Activated CD4-positive, alpha-beta T cell treated with anti-CD3 and anti-CD28 coated beads for 36 hours (primary cell): ENCODE measurements around the gene MAPRE2. TPM values are rescaled to one million over a fixed set of nuclear protein-coding genes. Genes with fewer than 3 reads are reported as not detected.

ENCODE experiments used
- ATAC-seq: fragments of 200-7000 bp; cut with Tn5 transposase; one replicate; pipeline ENCODE4 v1.10.0; 2021; ENCODE audit warnings: mild to moderate bottlenecking, moderate library complexity
- CTCF ChIA-PET: fragments of 350-600 bp; sonication (Branson Sonifier 250); formaldehyde crosslinking; loops from one replicate; lab custom pipeline; 2021; ENCODE audit warnings: antibody characterized with exemption; lab: Charles Lee
- POLR2A ChIA-PET: fragments of 350-600 bp; sonication (Branson Sonifier 250); formaldehyde crosslinking; loops from one replicate; lab custom pipeline; 2021; ENCODE audit warnings: antibody characterized with exemption, inconsistent platforms; lab: Charles Lee
- DNase-seq: peaks from one replicate; pipeline ENCODE4 v3.0.0-alpha.2; 2020
- H3K27ac Mint-ChIP-seq: one replicate; pipeline ENCODE4 v1.8.0; 2021; ENCODE audit warnings: mixed read lengths
- H3K27me3 Mint-ChIP-seq: one replicate; pipeline ENCODE4 v1.8.0; 2021; ENCODE audit warnings: mixed read lengths
- H3K36me3 Mint-ChIP-seq: one replicate; pipeline ENCODE4 v1.8.0; 2021; ENCODE audit warnings: low read depth, mixed read lengths
- H3K4me1 Mint-ChIP-seq: one replicate; pipeline ENCODE4 v1.8.0; 2021; ENCODE audit warnings: mixed read lengths
- H3K4me3 Mint-ChIP-seq: one replicate; pipeline ENCODE4 v1.8.0; 2021; ENCODE audit warnings: mild to moderate bottlenecking, moderate library complexity, mixed read lengths
- H3K9me3 Mint-ChIP-seq: one replicate; pipeline ENCODE4 v1.8.0; 2021; ENCODE audit warnings: low read depth, mixed read lengths
- intact Hi-C, 2 experiments: fragments of 100-400 bp; cut with DNase I in 1 of 2; cut with micrococcal nuclease in 1 of 2; formaldehyde crosslinking; loops; one replicate each; pipeline versions ENCODE4 v1.14.2 to v1.15.1; 2022 to 2024; cut with DNase I, micrococcal nuclease
- total RNA-seq, 2 experiments: library from RNA; stranded (reverse); gene quantifications; one replicate each; pipeline ENCODE4 v1.2.3, GENCODE V29; 2021

MAPRE2 gene
- total RNA-seq, 2 experiments from 2014 or later: 59.4 to 83.8 TPM

DNA sequence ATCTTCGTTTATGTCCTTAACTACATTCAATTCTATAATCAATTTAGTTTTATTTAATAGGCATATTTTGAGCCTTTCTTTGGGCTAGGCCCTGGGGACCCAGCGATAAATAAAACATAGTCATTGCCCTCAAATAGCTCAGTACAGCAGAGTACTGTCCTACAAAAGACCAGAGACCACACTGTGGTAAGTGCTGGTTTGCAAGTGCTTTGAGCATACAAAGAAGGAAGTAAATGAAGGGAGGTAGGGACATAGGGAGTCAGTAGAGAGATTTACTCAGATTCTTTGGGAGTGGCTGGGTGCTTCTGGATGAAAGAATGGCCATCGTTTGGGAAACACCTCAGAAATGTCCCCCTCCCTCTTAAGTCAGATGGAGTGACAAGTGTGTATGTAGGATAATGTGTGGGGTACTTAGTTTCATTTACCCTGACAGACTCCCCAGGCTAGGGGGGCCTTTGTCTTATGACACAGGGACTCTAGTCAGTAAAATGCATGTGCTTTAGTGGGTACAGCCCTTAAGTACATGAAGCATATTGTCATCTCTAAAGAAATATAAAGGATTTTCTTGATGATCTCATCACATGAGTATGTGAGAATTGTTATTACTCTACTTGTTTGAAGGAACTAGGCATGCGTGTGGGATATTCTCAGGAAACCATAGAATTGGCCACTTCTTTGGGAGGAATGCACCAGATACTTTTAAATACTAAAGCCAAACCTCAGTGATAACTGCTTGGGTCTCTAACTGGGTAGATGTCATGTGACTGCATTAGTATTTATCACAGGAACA, 35.1 kb downstream of the MAPRE2 start:
- ChIA-PET CTCF (no interaction called here), POLR2A (no interaction called here)
- peaks cover 43% of the 10 kb centered on the region for H3K4me1 Mint-ChIP-seq
- no peak overlapping the region for H3K4me3 Mint-ChIP-seq
- intact Hi-C loops: no loop called here
- H3K9me3 Mint-ChIP-seq: no peaks in the 10 kb centered on the region
- H3K27ac Mint-ChIP-seq: no peak overlapping the region
- peaks cover 39% of the 10 kb centered on the region for H3K36me3 Mint-ChIP-seq
- ATAC-seq (peak; percentile 30), DNase-seq (no peak)
- H3K27me3 Mint-ChIP-seq: no peaks in the 10 kb centered on the region

DNA sequence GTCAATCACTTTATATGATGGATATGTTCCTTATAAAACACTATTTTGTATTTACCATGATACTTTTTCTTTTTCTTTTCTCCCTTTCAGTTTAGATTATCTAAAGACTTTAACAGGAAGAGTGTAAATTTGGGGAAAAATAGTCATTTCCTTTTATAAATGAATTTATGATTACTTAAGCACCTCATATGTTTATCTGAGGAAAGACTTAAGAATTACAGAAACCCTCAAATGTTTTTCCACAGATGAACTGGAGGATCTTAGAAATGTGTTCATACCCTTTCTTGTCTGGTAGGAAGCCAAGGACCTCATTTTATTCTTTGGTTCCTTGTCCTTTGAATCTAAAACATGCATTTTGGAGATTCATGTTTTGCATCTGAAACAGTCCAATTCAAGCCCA, 36.7 kb downstream of the MAPRE2 start:
- Mint-ChIP-seq H3K27me3 (no peaks in the 10 kb centered on the region), H3K4me3 (no peak overlapping the region), H3K4me1 (peaks cover 37% of the 10 kb centered on the region), H3K36me3 (peaks cover 36% of the 10 kb centered on the region), H3K27ac (no peak overlapping the region), H3K9me3 (no peaks in the 10 kb centered on the region)
- ATAC-seq: no peak
- no peak for DNase-seq
- intact Hi-C loops: no loop called here
- CTCF ChIA-PET: no interaction called here
- POLR2A ChIA-PET: no interaction called here

DNA sequence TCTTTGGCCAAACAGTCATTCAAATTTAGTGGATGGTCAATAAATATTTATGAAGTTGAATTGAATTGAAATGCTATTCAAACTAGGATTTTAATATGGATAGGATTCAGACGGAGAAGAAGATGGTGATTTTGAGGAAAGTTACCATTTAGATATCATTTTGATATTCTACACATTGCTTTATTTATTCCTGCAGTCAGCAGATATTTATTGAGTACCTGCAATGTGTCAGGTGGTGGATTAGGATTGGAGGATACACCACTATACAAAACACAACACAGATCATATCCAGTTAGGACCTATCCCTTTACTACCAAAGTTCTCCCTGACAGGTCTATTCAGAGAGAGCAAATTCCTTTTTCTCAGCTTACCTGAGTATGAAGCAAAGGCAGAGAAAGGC, 38.8 kb downstream of the MAPRE2 start:
- ChIA-PET CTCF (no interaction called here), POLR2A (no interaction called here)
- DNase-seq (no peak), ATAC-seq (no peak)
- Mint-ChIP-seq H3K36me3 (peaks cover 32% of the 10 kb centered on the region), H3K27me3 (no peaks in the 10 kb centered on the region), H3K9me3 (no peaks in the 10 kb centered on the region), H3K27ac (no peak overlapping the region), H3K4me3 (no peak overlapping the region), H3K4me1 (peaks cover 36% of the 10 kb centered on the region)
- intact Hi-C loops: no loop called here

DNA sequence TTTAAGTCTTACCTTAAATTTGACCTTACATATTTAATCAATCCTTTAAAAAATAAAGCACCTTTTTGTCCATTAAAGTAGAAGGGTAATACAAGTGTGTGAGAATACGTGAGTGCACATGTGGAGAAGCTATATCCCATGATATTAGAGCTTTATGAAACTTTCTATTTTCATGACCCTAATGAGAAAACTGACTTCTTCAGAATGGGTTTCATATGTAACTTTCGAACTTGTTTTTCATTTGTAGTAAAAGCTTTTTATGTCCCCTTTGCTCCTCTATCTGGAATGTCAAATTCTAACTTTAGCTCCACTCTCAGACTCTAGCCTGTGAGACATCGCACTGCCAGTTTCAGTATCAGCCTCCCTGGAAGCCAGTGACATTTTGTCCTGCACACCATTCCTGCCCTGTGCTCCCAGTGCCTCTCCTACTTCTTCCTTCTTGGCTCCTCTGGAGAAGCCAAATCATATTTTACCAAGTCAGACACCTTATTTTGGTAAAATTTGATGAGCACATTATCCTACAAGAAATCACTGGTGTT, 42.0 kb downstream of the MAPRE2 start:
- no peaks in the 10 kb centered on the region for H3K9me3 Mint-ChIP-seq
- no peaks in the 10 kb centered on the region for H3K27me3 Mint-ChIP-seq
- no peak for DNase-seq
- no peak overlapping the region for H3K27ac Mint-ChIP-seq
- POLR2A ChIA-PET: no interaction called here
- H3K4me1 Mint-ChIP-seq: peaks cover 29% of the 10 kb centered on the region
- CTCF ChIA-PET: no interaction called here
- H3K4me3 Mint-ChIP-seq: no peak overlapping the region
- peaks cover 24% of the 10 kb centered on the region for H3K36me3 Mint-ChIP-seq
- intact Hi-C loops: no loop called here
- no peak for ATAC-seq

DNA sequence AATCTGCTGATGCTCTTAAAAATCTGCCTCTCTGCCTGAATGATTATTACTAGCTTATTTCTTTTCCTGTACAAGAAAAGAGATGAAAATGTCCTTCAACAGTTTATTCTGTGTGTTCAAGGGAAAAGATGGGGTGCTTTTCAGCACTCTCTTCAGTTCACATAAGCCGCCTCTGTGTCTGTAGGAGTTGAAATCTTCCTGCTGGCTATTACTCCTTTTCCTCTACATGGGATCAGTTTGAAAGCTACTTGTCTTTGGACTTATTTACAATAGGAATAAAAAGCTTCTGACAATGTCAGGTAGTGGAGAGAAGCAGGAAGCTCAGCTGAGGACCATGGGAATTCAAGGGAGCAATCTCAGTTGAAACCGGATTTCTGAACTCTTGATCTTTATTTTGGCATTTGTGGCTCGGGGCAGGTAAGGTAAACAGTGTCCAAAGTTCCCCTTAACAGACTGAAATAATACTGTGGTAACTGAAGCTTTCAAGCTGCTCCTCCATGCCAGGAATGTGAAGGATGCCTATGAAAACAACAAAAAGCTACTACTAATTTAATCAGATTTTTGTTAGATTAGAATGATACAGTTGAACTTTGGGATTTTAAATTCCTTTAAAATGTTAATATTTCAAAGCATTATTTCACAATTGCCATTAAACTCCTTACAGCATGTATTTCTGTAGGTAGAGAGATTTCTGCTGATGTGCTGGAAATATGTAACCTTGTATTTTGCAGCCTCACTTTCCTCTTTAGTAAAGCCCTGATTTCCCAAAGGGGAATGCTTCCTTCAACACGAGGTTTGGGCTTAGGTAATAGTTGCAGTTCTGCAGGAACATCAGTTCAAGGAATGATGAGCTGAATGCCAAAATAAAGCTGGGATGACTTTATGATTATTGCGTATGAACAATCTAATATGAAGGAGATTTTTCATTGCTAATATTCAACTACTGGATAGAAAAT, 43.6 kb downstream of the MAPRE2 start:
- Mint-ChIP-seq H3K9me3 (no peaks in the 10 kb centered on the region), H3K27ac (no peak overlapping the region), H3K4me1 (peaks cover 35% of the 10 kb centered on the region), H3K4me3 (no peak overlapping the region), H3K36me3 (peaks cover 17% of the 10 kb centered on the region), H3K27me3 (no peaks in the 10 kb centered on the region)
- ChIA-PET CTCF (interaction anchor here (0.7 to 3.5 kb wide), 4 partner anchors 12 to 51 kb away, joined by 3 to 21 read pairs (median 3); no protein-coding TSS in a partner anchor), POLR2A (no interaction called here)
- intact Hi-C loops: no loop called here
- ATAC-seq (no peak), DNase-seq (no peak)

DNA sequence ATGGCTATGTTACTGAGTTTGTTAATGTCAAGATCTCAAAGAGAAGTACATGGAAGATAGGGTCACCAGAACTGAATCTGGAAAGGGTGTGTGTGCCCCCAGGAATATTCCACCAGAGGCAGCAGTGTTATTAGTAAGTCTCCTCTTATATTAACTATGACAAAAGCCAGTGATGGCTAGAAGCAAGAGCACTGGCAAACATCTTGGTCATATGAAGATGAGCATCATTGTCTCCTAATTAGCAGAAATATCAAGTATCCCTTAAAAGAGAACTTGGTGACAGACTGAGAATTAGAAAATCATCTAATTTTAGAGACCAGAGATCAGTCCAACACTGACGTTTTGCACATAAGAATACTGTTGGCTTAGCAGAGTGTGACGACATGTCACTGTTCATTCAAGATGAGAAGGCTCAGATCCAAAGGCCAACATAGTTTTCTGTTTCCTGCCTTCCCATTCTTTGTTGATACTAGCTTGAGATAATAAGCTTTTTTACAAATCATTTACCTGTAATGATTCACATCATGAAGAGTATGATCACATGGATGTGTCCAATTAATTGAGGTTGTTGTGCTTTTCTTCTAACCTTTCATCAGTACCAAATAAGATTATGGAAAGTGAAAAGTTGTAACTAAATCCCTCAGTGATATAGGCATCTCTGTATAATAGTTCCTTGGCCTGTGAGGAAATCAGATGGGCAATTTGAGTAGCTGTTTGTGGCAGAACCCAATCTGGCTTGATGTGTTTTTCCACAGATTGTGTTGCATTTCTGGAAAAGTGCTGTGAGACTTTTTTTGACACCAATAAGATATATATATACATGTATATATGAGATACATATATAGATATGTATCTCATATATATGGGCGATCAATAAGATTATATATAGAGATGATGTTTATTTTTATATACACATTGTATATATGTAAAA, 44.5 kb downstream of the MAPRE2 start:
- Mint-ChIP-seq H3K9me3 (no peaks in the 10 kb centered on the region), H3K36me3 (peaks cover 17% of the 10 kb centered on the region), H3K27me3 (no peaks in the 10 kb centered on the region), H3K4me1 (peaks cover 35% of the 10 kb centered on the region), H3K27ac (no peak overlapping the region), H3K4me3 (no peak overlapping the region)
- DNase-seq: no peak
- ChIA-PET CTCF (interaction anchor here (1.1 to 3.5 kb wide), 2 partner anchors 13 to 50 kb away, joined by 3 to 21 read pairs; no protein-coding TSS in a partner anchor), POLR2A (no interaction called here)
- ATAC-seq: no peak
- intact Hi-C loops: no loop called here

DNA sequence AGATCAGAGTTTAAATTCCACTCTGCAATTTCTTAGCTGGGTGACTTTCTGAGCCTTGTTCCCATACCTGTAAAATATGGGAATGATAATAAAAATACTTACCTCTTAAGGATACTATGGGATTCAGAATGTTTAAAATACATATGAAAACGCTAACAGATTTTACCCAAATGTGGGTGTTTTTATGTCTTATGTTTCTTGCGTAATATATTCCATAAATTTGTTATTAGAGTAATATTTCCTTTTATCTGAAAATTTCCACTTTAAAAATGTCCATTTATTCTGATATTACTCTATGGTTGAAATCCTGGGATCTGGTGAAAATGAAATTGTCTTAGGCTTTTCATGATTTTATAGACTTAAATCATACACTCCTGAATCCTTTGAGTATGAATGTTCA, 45.5 kb downstream of the MAPRE2 start:
- ChIA-PET POLR2A (no interaction called here), CTCF (interaction anchor here (3.5 kb wide), 1 partner anchor 14 kb away, joined by 21 read pairs; no protein-coding TSS in a partner anchor)
- Mint-ChIP-seq H3K4me1 (peaks cover 32% of the 10 kb centered on the region), H3K36me3 (peaks cover 12% of the 10 kb centered on the region), H3K27ac (no peak overlapping the region), H3K4me3 (no peak overlapping the region), H3K27me3 (no peaks in the 10 kb centered on the region), H3K9me3 (no peaks in the 10 kb centered on the region)
- intact Hi-C loops: no loop called here
- ATAC-seq: no peak
- DNase-seq: no peak

DNA sequence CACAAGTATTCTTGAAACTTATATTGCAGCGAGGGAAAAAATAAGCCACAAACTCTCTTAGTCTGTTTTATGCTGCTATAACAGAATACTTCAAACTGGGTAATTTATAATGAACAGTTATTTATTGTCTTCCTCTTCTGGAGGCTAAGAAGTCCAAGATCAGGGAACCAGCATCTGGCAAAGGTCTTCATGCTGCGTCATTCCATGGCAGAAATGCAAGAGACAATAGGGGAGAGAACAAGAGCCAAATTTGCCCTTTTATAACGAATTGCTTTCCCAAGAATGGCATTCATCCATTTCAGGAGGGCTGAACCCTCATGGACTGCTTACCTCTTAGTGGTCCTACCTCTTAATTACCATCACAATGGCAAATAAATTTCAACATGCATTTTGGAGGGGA, 46.5 kb downstream of the MAPRE2 start:
- no peak for ATAC-seq
- peaks cover 12% of the 10 kb centered on the region for H3K36me3 Mint-ChIP-seq
- H3K27me3 Mint-ChIP-seq: no peaks in the 10 kb centered on the region
- CTCF ChIA-PET: no interaction called here
- no peak overlapping the region for H3K4me3 Mint-ChIP-seq
- no peaks in the 10 kb centered on the region for H3K9me3 Mint-ChIP-seq
- H3K4me1 Mint-ChIP-seq: peaks cover 32% of the 10 kb centered on the region
- intact Hi-C loops: no loop called here
- H3K27ac Mint-ChIP-seq: no peak overlapping the region
- DNase-seq: no peak
- POLR2A ChIA-PET: no interaction called here

DNA sequence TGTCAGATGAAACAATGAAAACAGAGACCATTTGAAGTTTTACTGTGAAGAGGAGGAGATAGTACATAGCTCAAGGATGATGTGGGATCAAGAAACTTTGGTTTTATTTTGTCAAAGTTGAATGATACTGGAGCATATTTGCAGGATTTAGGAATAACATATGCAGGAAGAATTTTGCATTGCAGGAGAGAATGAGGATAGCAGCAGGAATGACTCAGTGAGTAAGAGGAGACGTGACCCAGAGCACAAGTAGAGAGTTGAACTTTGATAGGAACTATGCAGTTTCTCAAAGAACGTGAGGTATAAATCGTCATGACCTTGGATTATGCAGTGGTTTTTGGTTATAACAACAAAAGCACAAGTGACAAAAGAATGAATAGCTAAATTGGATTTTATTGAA, 47.7 kb downstream of the MAPRE2 start:
- Mint-ChIP-seq H3K4me3 (no peak overlapping the region), H3K4me1 (peaks cover 28% of the 10 kb centered on the region), H3K27ac (no peak overlapping the region), H3K36me3 (peaks cover 12% of the 10 kb centered on the region), H3K27me3 (no peaks in the 10 kb centered on the region), H3K9me3 (no peaks in the 10 kb centered on the region)
- POLR2A ChIA-PET: no interaction called here
- no peak for DNase-seq
- ATAC-seq: no peak
- intact Hi-C loops: no loop called here
- CTCF ChIA-PET: interaction anchor here (0.6 to 1.2 kb wide), 2 partner anchors 43 to 81 kb away, joined by 3 read pairs; no protein-coding TSS in a partner anchor

DNA sequence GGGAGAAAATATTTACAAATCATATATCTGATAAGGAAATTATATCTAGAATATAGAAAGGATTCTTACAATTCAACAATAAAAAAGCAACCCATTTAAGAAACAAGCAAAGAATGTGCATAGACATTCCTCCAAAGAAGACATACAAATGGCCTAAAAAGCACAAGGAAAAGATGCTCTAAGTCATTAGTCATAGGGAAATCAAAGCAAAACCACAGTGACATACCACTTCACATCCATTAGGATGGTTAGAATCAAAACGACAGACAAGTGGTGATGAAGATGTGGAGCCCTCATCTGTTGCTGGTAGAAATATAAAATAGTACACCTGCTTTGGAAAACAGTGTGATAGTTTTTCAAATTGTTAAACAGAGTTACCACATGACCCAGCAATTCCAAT, 48.2 kb downstream of the MAPRE2 start:
- Mint-ChIP-seq H3K4me1 (peaks cover 29% of the 10 kb centered on the region), H3K27me3 (no peaks in the 10 kb centered on the region), H3K36me3 (peaks cover 12% of the 10 kb centered on the region), H3K27ac (no peak overlapping the region), H3K9me3 (no peaks in the 10 kb centered on the region), H3K4me3 (no peak overlapping the region)
- intact Hi-C loops: no loop called here
- ChIA-PET POLR2A (no interaction called here), CTCF (interaction anchor here (0.6 to 1.2 kb wide), 2 partner anchors 43 to 82 kb away, joined by 3 read pairs; no protein-coding TSS in a partner anchor)
- ATAC-seq (no peak), DNase-seq (no peak)
